Cardiac muscle cell (in vitro differentiated cells and primary cell): Measurements from ENCODE around the gene ZNF628. TPM values are rescaled to one million over a fixed set of nuclear protein-coding genes. Genes with fewer than 3 reads are reported as not detected.

Experiments used
- DNase-seq, 2 donors: peaks; one replicate each; pipeline versions ENCODE4 v3.0.0 to v3.0.0-alpha.2; 2010 to 2017; ENCODE audit warnings: low read depth in 1 of 2, low spot score in 1 of 2
- H3K27ac ChIP-seq: fragments of 200-600 bp; sonication (generic); 2 replicates; pipeline ENCODE4 v1.5.1; 2016
- H3K27me3 ChIP-seq: fragments of 200-600 bp; sonication (generic); 2 replicates; pipeline ENCODE4 v1.6.0; 2016; ENCODE audit warnings: control low read depth
- H3K36me3 ChIP-seq: fragments of 200-600 bp; sonication (generic); 2 replicates; pipeline ENCODE4 v1.5.1; 2016; ENCODE audit warnings: control low read depth
- H3K4me1 ChIP-seq: fragments of 200-600 bp; sonication (generic); 2 replicates; pipeline ENCODE4 v1.8.1; 2017; ENCODE audit warnings: low read depth, mild to moderate bottlenecking, mixed run types
- H3K4me3 ChIP-seq: fragments of 200-600 bp; sonication (generic); 2 replicates; pipeline ENCODE4 v1.5.1; 2016; ENCODE audit warnings: mild to moderate bottlenecking
- H3K9me3 ChIP-seq: fragments of 200-600 bp; sonication (generic); 2 replicates; pipeline ENCODE4 v1.5.1; 2017; ENCODE audit warnings: low read depth, mild to moderate bottlenecking, control low read depth
- CTCF ChIP-seq: IDR thresholded peaks from 2 replicates; pipeline ENCODE4 v1.5.1; 2012; ENCODE audit warnings: low read depth, mild to moderate bottlenecking, low read length
- polyA plus RNA-seq: library from polyadenylated mRNA; unstranded; fragments of >200 nt; fragmentation: Nextera tagmentation; extraction: Ambion mirVana; gene quantifications from 2 replicates; pipeline ENCODE4 v1.2.1, GENCODE V29; 2016
- total RNA-seq: library from RNA; depleted of rRNA; stranded (reverse); fragments of >200 nt; gene quantifications from 2 replicates; pipeline ENCODE4 v1.2.3, GENCODE V29; 2016

Gene ZNF628
- total and polyA plus RNA-seq, 2 experiments from 2014 or later, result 0.95 to 15.7 TPM

- no peak for DNase-seq
- H3K27ac ChIP-seq, result peak overlapping the region; percentile 67
- H3K4me3 ChIP-seq, result peak overlapping the region; percentile 87
- H3K4me1 ChIP-seq, result peaks cover 23% of the 10 kb centered on the region
- no peaks in the 10 kb centered on the region for H3K9me3 ChIP-seq
- no peak for TF ChIP-seq CTCF
- peaks cover 2% of the 10 kb centered on the region for H3K36me3 ChIP-seq
- no peaks in the 10 kb centered on the region for H3K27me3 ChIP-seq
These were observed 9.1 kb downstream of the ZNF628 start for GRCh38 chr19:55485439-55486011.

GRCh38 chr19:55486043-55486970 is 9.9 kb downstream of the ZNF628 start:
- peaks cover 23% of the 10 kb centered on the region for H3K4me1 ChIP-seq
- TF ChIP-seq CTCF, result peak; percentile 16
- H3K4me3 ChIP-seq, result peak overlapping the region; percentile 87
- peaks cover 2% of the 10 kb centered on the region for H3K36me3 ChIP-seq
- H3K27me3 ChIP-seq, result no peaks in the 10 kb centered on the region
- H3K9me3 ChIP-seq, result no peaks in the 10 kb centered on the region
- peak overlapping the region; percentile 90 for H3K27ac ChIP-seq
- DNase-seq, result no peak

- Histone ChIP-seq H3K9me3 (no peaks in the 10 kb centered on the region), H3K36me3 (no peaks in the 10 kb centered on the region), H3K4me1 (peaks cover 23% of the 10 kb centered on the region), H3K27ac (peak overlapping the region; percentile 90), H3K27me3 (no peaks in the 10 kb centered on the region), H3K4me3 (peak overlapping the region; percentile 7)
- TF ChIP-seq CTCF, result no peak
- DNase-seq, result peak; percentile 70 to 96
These were observed 10.8 kb downstream of the ZNF628 start for GRCh38 chr19:55486971-55487923.

- no peaks in the 10 kb centered on the region for H3K27me3 ChIP-seq
- peak in 1 of 2 donors; percentile 76 for DNase-seq
- H3K36me3 ChIP-seq, result no peaks in the 10 kb centered on the region
- no peak for TF ChIP-seq CTCF
- peaks cover 23% of the 10 kb centered on the region for H3K4me1 ChIP-seq
- no peak within 1 kb of the TSS for H3K4me3 ChIP-seq
- no peaks in the 10 kb centered on the region for H3K9me3 ChIP-seq
- peak within 1 kb of the TSS; percentile 90 for H3K27ac ChIP-seq
These were observed 11.7 kb downstream of the ZNF628 start, which contains the start of gene SSC5D for GRCh38 chr19:55487924-55488687. TSS of gene SSC5D (plus strand) at chr19:55488436. CDS start at chr19:55488590, 154 bp downstream.
